A549 (cell line): ENCODE data around the gene MED12L. TPM values are rescaled to one million over a fixed set of nuclear protein-coding genes. Genes with fewer than 3 reads are reported as not detected.

Experiments
- ATAC-seq, 2 experiments: fragments of 200-7000 bp in 1 of 2; fragments of >200 bp in 1 of 2; cut with Nextera tagmentation in 1 of 2; cut with Tn5 transposase in 1 of 2; 3 replicates each; pipeline versions ENCODE4 v1.8.0 to v1.9.1; 2018 to 2020; ENCODE audit warnings: mild to moderate bottlenecking in 1 of 2, moderate library complexity in 1 of 2
- CTCF ChIA-PET: fragments of 300-600 bp; sonication (Branson Sonifier 250); formaldehyde crosslinking; extraction: SDS; loops from one replicate; lab custom pipeline; 2021; ENCODE audit warnings: antibody characterized with exemption, inconsistent platforms; lab: Yijun Ruan, JAX
- POLR2A ChIA-PET: fragments of 350-600 bp; formaldehyde crosslinking; extraction: SDS; loops from one replicate; lab custom pipeline; 2021; ENCODE audit warnings: antibody characterized with exemption, inconsistent platforms; lab: Yijun Ruan, JAX
- DNase-seq, 2 experiments: peaks; one replicate each; pipeline versions ENCODE4 v3.0.0 to v3.0.0-alpha.2; 2011 to 2016; ENCODE audit warnings: low read depth in 1 of 2, low spot score in 1 of 2
- FAIRE-seq: peaks from 2 replicates; lab custom pipeline; 2011; peaks lifted over from hg19 to GRCh38; lab: Jason Lieb, UNC
- H3K27ac ChIP-seq, 2 experiments: fragments of >200 bp; sonication (Bioruptor Twin); formaldehyde crosslinking; 3 replicates each; pipeline ENCODE4 v1.5.1; 2016 to 2017
- H3K4me1 ChIP-seq: fragments of >200 bp; sonication (Bioruptor Twin); formaldehyde crosslinking; 3 replicates; pipeline ENCODE4 v1.6.1; 2016
- H3K4me2 ChIP-seq: fragments of >200 bp; sonication (Bioruptor Twin); formaldehyde crosslinking; 3 replicates; pipeline ENCODE4 v1.6.1; 2016
- H3K4me3 ChIP-seq: fragments of >200 bp; sonication (Bioruptor Twin); formaldehyde crosslinking; 3 replicates; pipeline ENCODE4 v1.5.1; 2016
- H3K9me3 ChIP-seq: fragments of >200 bp; sonication (Bioruptor Twin); formaldehyde crosslinking; 3 replicates; pipeline ENCODE4 v1.6.1; 2016
- BCL3 ChIP-seq: fragments of >200 bp; sonication (Bioruptor Twin); formaldehyde crosslinking; IDR thresholded peaks from 3 replicates; pipeline ENCODE4 v1.6.1; 2016
- CHD4 ChIP-seq: fragments of 200-600 bp; sonication (generic); IDR thresholded peaks from 2 replicates; pipeline ENCODE4 v1.6.1; 2016; ENCODE audit warnings: antibody characterized with exemption, mild to moderate bottlenecking, borderline replicate concordance
- CTCF ChIP-seq: fragments of >200 bp; sonication (Bioruptor Twin); formaldehyde crosslinking; IDR thresholded peaks from 3 replicates; pipeline ENCODE4 v1.5.1; 2016
- EP300 ChIP-seq, 2 experiments: fragments of >200 bp; sonication (Bioruptor Twin); formaldehyde crosslinking; IDR thresholded peaks; 2 replicates in 1 of 2; 3 replicates in 1 of 2; pipeline ENCODE4 v1.6.1; 2016 to 2017
- FOSL2 ChIP-seq, 2 experiments: fragments of 450-650 bp in 1 of 2; fragments of >200 bp in 1 of 2; sonication (Bioruptor Twin) in 1 of 2; formaldehyde crosslinking; IDR thresholded peaks; 2 replicates each; pipeline versions ENCODE4 v1.5.0 to v1.6.1; 2016 to 2020; ENCODE audit warnings: mild to moderate bottlenecking in 1 of 2, moderate library complexity in 1 of 2
- FOXS1 ChIP-seq: fragments of 250-450 bp; sonication (Bioruptor Pico); IDR thresholded peaks from 2 replicates; pipeline ENCODE4 v1.5.0; 2020; ENCODE audit warnings: mild to moderate bottlenecking, moderate library complexity
- HOXB13 ChIP-seq: fragments of 250-450 bp; sonication (Bioruptor Pico); IDR thresholded peaks from 2 replicates; pipeline ENCODE4 v1.5.0; 2020; ENCODE audit warnings: low read depth, mild to moderate bottlenecking, moderate library complexity
- MAZ ChIP-seq: fragments of 150-350 bp; IDR thresholded peaks from 2 replicates; pipeline ENCODE4 v1.6.1; 2014; ENCODE audit warnings: antibody characterized with exemption, low read depth, low read length, borderline replicate concordance
- MYC ChIP-seq: IDR thresholded peaks from 2 replicates; pipeline ENCODE4 v1.6.1; 2012; ENCODE audit warnings: mild to moderate bottlenecking, inconsistent platforms, low read length, improper control_type of control experiment, borderline replicate concordance
- POLR2A ChIP-seq: IDR thresholded peaks from 2 replicates; pipeline ENCODE4 v1.6.1; 2012; ENCODE audit warnings: mild to moderate bottlenecking, low read length
- RAD21 ChIP-seq, 2 experiments: fragments of >200 bp in 1 of 2; sonication (Bioruptor Twin) in 1 of 2; formaldehyde crosslinking in 1 of 2; IDR thresholded peaks in 1 of 2; conservative IDR thresholded peaks in 1 of 2; 2 replicates in 1 of 2; 3 replicates in 1 of 2; pipeline ENCODE4 v1.6.1; 2012 to 2018; ENCODE audit warnings: inconsistent platforms in 1 of 2
- RNF2 ChIP-seq: fragments of 200-600 bp; sonication (generic); IDR thresholded peaks from 2 replicates; pipeline ENCODE4 v1.6.1; 2016; ENCODE audit warnings: low read depth, mild to moderate bottlenecking, antibody characterized with exemption, moderate library complexity, borderline replicate concordance
- USF2 ChIP-seq: fragments of 450-650 bp; IDR thresholded peaks from 2 replicates; pipeline ENCODE4 v1.6.1; 2014; ENCODE audit warnings: antibody characterized with exemption
- ZFP36 ChIP-seq: fragments of 450-650 bp; IDR thresholded peaks from 2 replicates; pipeline ENCODE4 v1.6.1; 2014; ENCODE audit warnings: borderline replicate concordance; ENCODE audit not compliant: partially characterized antibody
- WGBS: methylation state at CpG from one replicate; pipeline ENCODE4 v1.1.6; 2017; ENCODE audit errors: missing lambda C conversion rate; 5-methylcytosine and 5-hydroxymethylcytosine counted together
- polyA plus RNA-seq, 4 experiments: library from polyadenylated mRNA; depleted of rRNA in 3 of 4; stranded (reverse); fragments of >200 nt; fragmentation: RNase III in 1 of 4; extraction: RNeasy Plus Mini Kit Qiagen cat#74134 plus additional on column Dnase treatment in 1 of 4; gene quantifications; 2 replicates in 3 of 4; 3 replicates in 1 of 4; pipeline ENCODE4 v1.2.3, GENCODE V29; 2011 to 2017
- TF ChIP-seq, protein P1 (sequence below): fragments of 200-600 bp; sonication (generic); IDR thresholded peaks from 2 replicates; pipeline ENCODE4 v1.6.1; 2016; ENCODE audit warnings: antibody characterized with exemption, mild to moderate bottlenecking, moderate library complexity
- TF ChIP-seq, protein P2 (sequence below): fragments of >200 bp; sonication (Bioruptor Twin); formaldehyde crosslinking; IDR thresholded peaks from 2 replicates; pipeline ENCODE4 v1.6.1; 2016

MED12L gene
- polyA plus RNA-seq, 2 of the 4 experiments (the other 2 are of a cell fraction): 0.32 to 0.63 TPM

DNA sequence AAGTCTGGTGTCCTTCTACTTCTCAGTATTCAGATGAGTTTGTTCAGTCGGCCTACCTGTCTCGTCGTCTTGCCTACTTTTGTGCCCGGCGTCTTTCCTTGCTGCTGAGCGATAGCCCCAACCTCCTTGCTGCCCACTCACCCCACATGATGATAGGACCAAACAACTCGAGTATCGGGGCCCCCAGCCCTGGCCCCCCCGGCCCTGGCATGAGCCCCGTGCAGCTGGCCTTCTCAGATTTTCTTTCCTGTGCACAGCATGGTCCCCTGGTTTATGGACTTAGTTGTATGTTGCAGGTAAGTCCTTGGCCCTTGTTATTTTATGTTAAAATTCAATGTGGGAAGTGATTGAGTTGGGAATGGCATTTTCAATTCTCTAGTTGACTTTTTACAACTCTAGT is 74.3 kb downstream of the MED12L start:
- Histone ChIP-seq H3K9me3 (no peaks in the 10 kb centered on the region), H3K27ac (no peak overlapping the region), H3K4me2 (no peak overlapping the region), H3K4me1 (no peaks in the 10 kb centered on the region), H3K4me3 (no peak overlapping the region)
- ChIA-PET CTCF (interaction anchor here (0.8 to 2.0 kb wide), 4 partner anchors 8 to 129 kb away, joined by 3 to 10 read pairs (median 4); no protein-coding TSS in a partner anchor), POLR2A (no interaction called here)
- no peak for ATAC-seq
- no peak for FAIRE-seq
- TF ChIP-seq POLR2A (no peak), EP300 (IDR thresholded peaks at IDR 0.05) (no peak), ZFP36 (no peak), CHD4 (no peak)
- TF ChIP-seq, protein P1, sequence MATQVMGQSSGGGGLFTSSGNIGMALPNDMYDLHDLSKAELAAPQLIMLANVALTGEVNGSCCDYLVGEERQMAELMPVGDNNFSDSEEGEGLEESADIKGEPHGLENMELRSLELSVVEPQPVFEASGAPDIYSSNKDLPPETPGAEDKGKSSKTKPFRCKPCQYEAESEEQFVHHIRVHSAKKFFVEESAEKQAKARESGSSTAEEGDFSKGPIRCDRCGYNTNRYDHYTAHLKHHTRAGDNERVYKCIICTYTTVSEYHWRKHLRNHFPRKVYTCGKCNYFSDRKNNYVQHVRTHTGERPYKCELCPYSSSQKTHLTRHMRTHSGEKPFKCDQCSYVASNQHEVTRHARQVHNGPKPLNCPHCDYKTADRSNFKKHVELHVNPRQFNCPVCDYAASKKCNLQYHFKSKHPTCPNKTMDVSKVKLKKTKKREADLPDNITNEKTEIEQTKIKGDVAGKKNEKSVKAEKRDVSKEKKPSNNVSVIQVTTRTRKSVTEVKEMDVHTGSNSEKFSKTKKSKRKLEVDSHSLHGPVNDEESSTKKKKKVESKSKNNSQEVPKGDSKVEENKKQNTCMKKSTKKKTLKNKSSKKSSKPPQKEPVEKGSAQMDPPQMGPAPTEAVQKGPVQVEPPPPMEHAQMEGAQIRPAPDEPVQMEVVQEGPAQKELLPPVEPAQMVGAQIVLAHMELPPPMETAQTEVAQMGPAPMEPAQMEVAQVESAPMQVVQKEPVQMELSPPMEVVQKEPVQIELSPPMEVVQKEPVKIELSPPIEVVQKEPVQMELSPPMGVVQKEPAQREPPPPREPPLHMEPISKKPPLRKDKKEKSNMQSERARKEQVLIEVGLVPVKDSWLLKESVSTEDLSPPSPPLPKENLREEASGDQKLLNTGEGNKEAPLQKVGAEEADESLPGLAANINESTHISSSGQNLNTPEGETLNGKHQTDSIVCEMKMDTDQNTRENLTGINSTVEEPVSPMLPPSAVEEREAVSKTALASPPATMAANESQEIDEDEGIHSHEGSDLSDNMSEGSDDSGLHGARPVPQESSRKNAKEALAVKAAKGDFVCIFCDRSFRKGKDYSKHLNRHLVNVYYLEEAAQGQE: no peak
- TF ChIP-seq, protein P2, sequence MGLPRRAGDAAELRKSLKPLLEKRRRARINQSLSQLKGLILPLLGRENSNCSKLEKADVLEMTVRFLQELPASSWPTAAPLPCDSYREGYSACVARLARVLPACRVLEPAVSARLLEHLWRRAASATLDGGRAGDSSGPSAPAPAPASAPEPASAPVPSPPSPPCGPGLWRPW: no peak
- no peak for DNase-seq
- WGBS: 72% methylated on average over 10 of the region's 10 CpGs

- no peak overlapping the region for H3K4me3 ChIP-seq
- 71% methylated on average over 7 of the region's 7 CpGs for WGBS
- H3K4me1 ChIP-seq: no peaks in the 10 kb centered on the region
- H3K27ac ChIP-seq: no peak overlapping the region
- DNase-seq (no peak), FAIRE-seq (no peak), ATAC-seq (no peak)
- CTCF ChIA-PET: no interaction called here
- POLR2A ChIA-PET: no interaction called here
- no peaks in the 10 kb centered on the region for H3K9me3 ChIP-seq
- no peak overlapping the region for H3K4me2 ChIP-seq
- TF ChIP-seq FOXS1 (CRISPR knock-in tag) (no peak), RNF2 (no peak), HOXB13 (CRISPR knock-in tag) (no peak), BCL3 (no peak)
Observed at GRCh38 chr3:151165226-151165625, 79.8 kb downstream of the MED12L start.

- TF ChIP-seq FOSL2 (IDR thresholded peaks at IDR 0.05) (no peak), FOSL2 (CRISPR knock-in tag; IDR thresholded peaks at IDR 0.05) (no peak), MAZ (no peak), CTCF (peak; percentile 23; the same call in 1 of the 3 replicates), USF2 (no peak), BCL3 (no peak), RAD21 (conservative IDR thresholded peaks at IDR 0.05 in 1 of 2, IDR thresholded peaks at IDR 0.05 in 1 of 2) (peak in 1 of 2 experiments; percentile 36; a peak in 2 of 5 replicates), MYC (no peak)
- TF ChIP-seq, protein P2: no peak
- Histone ChIP-seq H3K4me2 (no peak overlapping the region), H3K4me3 (no peak overlapping the region), H3K27ac (no peak overlapping the region), H3K4me1 (no peaks in the 10 kb centered on the region), H3K9me3 (no peaks in the 10 kb centered on the region)
- POLR2A ChIA-PET: no interaction called here
- 0 out of 6 replicates have a peak, but pooled peaks of 1 of the 2 experiments have one; percentile 41 for ATAC-seq
- FAIRE-seq: no peak
- peak in 1 of 2 experiments; percentile 7 for DNase-seq
- CTCF ChIA-PET: interaction anchor here (4.1 kb wide), 1 partner anchor 62 kb away, joined by 61 read pairs; no protein-coding TSS in a partner anchor
- WGBS: 39% methylated on average over 3 of the region's 3 CpGs
Observed at GRCh38 chr3:151166161-151166560, 80.7 kb downstream of the MED12L start.
